ENCODE data around the gene GPR157. TPM values are rescaled to one million over a fixed set of nuclear protein-coding genes. Genes with fewer than 3 reads are reported as not detected.

GPR157 gene
- total and polyA plus RNA-seq, 2 of the 13 experiments (the other 11 are each of a cell fraction or from before 2014, with no cell fraction given) = 10.1 to 19.2 TPM

DNA sequence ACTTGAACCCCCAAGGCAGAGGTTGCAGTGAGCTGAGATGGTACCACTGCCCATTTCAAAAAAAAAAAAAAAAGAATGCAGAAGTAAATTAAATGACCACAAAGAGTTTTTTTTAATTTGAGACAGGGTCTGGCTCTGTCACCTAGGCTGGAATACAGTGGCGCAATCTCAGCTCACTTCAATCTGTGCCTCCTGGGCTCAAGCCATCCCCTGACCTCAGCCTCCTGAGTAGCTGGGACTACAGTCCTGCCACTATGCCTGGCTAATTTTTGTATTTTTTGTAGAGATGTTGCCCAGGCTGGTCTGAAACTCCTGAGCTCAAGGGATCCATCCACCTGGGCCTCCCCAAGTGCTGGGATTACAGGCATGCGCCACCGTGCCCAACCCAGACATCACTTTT, 20.2 kb upstream of the GPR157 start:
- POLR2A ChIA-PET = interaction anchor here (1.3 to 1.9 kb wide), 2 partner anchors 14 to 31 kb away, joined by 4 to 6 read pairs; no protein-coding TSS in a partner anchor
- no peaks in the 10 kb centered on the region for H3K27me3 ChIP-seq (ENCODE audit: control insufficient read depth in 1 of 2, insufficient read depth in 2 of 2, low read length in 2 of 2)
- H3K4me3 ChIP-seq (replicated peaks in 1 of 3; ENCODE audit: insufficient read depth in 1 of 3, low read depth in 2 of 3, low read length in 3 of 3) = no peak overlapping the region
- H3K9me3 ChIP-seq (ENCODE audit: low read length) = no peaks in the 10 kb centered on the region
- H3K27ac ChIP-seq (ENCODE audit: extremely low read length, insufficient read depth, low read length) = no peak overlapping the region
- CTCF ChIA-PET (ENCODE audit: low intra/inter-chr PET ratio, low total read pairs) = no interaction called here
- peaks cover 35% of the 10 kb centered on the region; the same call in 1 of the 2 replicates for H4K20me1 ChIP-seq (ENCODE audit: insufficient read depth, low read length)
- DNase-seq (ENCODE audit: low spot score) (no peak), FAIRE-seq (no peak), ATAC-seq (no peak)
- H3K4me1 ChIP-seq (ENCODE audit: insufficient read depth, low read length) = peaks cover 31% of the 10 kb centered on the region
- in situ Hi-C loops (cut with HindIII; ENCODE audit: extremely low pct_ligation_motif_present, low pct_unique_long_range_greater_than_20kb) (no loop called here), intact Hi-C loops (cut with micrococcal nuclease; ENCODE audit: unreplicated experiment) (no loop called here)
- no TSS peak for BruUV-seq (replicated peaks)
- WGBS (ENCODE audit: low lambda C conversion rate) = 100% methylated on average over 3 of the region's 3 CpGs
- peaks cover 21% of the 10 kb centered on the region for H3K79me2 ChIP-seq (ENCODE audit: insufficient read depth, low read length)
- no peak overlapping the region for H2AFZ ChIP-seq (ENCODE audit: low read length)
- no peak overlapping the region for H3K4me2 ChIP-seq (ENCODE audit: low read depth, low read length)
- H3K36me3 ChIP-seq (replicated peaks in 1 of 2; ENCODE audit: control insufficient read depth in 1 of 2, insufficient read depth in 2 of 2, low read length in 2 of 2) = peaks cover 32 to 51% of the 10 kb centered on the region in 2 experiments; a peak in 4 of 5 replicates
- no peak overlapping the region for H3K9ac ChIP-seq (ENCODE audit: insufficient read depth, low read depth, low read length)
- TF ChIP-seq GTF2F1 (IDR thresholded peaks at IDR 0.05; ENCODE audit: low read length) (no peak), SP2 (CRISPR knock-in tag; IDR thresholded peaks at IDR 0.05) (no peak), JUNB (CRISPR knock-in tag; IDR thresholded peaks at IDR 0.05; ENCODE audit: borderline replicate concordance) (no peak)
- TF ChIP-seq, protein P1, sequence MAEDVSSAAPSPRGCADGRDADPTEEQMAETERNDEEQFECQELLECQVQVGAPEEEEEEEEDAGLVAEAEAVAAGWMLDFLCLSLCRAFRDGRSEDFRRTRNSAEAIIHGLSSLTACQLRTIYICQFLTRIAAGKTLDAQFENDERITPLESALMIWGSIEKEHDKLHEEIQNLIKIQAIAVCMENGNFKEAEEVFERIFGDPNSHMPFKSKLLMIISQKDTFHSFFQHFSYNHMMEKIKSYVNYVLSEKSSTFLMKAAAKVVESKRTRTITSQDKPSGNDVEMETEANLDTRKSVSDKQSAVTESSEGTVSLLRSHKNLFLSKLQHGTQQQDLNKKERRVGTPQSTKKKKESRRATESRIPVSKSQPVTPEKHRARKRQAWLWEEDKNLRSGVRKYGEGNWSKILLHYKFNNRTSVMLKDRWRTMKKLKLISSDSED (CRISPR knock-in tag; IDR thresholded peaks at IDR 0.05) = no peak
- TF ChIP-seq, protein P2, sequence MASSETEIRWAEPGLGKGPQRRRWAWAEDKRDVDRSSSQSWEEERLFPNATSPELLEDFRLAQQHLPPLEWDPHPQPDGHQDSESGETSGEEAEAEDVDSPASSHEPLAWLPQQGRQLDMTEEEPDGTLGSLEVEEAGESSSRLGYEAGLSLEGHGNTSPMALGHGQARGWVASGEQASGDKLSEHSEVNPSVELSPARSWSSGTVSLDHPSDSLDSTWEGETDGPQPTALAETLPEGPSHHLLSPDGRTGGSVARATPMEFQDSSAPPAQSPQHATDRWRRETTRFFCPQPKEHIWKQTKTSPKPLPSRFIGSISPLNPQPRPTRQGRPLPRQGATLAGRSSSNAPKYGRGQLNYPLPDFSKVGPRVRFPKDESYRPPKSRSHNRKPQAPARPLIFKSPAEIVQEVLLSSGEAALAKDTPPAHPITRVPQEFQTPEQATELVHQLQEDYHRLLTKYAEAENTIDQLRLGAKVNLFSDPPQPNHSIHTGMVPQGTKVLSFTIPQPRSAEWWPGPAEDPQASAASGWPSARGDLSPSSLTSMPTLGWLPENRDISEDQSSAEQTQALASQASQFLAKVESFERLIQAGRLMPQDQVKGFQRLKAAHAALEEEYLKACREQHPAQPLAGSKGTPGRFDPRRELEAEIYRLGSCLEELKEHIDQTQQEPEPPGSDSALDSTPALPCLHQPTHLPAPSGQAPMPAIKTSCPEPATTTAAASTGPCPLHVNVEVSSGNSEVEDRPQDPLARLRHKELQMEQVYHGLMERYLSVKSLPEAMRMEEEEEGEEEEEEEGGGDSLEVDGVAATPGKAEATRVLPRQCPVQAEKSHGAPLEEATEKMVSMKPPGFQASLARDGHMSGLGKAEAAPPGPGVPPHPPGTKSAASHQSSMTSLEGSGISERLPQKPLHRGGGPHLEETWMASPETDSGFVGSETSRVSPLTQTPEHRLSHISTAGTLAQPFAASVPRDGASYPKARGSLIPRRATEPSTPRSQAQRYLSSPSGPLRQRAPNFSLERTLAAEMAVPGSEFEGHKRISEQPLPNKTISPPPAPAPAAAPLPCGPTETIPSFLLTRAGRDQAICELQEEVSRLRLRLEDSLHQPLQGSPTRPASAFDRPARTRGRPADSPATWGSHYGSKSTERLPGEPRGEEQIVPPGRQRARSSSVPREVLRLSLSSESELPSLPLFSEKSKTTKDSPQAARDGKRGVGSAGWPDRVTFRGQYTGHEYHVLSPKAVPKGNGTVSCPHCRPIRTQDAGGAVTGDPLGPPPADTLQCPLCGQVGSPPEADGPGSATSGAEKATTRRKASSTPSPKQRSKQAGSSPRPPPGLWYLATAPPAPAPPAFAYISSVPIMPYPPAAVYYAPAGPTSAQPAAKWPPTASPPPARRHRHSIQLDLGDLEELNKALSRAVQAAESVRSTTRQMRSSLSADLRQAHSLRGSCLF (CRISPR knock-in tag; IDR thresholded peaks at IDR 0.05; ENCODE audit: borderline replicate concordance) = no peak
- TF ChIP-seq, protein P3, sequence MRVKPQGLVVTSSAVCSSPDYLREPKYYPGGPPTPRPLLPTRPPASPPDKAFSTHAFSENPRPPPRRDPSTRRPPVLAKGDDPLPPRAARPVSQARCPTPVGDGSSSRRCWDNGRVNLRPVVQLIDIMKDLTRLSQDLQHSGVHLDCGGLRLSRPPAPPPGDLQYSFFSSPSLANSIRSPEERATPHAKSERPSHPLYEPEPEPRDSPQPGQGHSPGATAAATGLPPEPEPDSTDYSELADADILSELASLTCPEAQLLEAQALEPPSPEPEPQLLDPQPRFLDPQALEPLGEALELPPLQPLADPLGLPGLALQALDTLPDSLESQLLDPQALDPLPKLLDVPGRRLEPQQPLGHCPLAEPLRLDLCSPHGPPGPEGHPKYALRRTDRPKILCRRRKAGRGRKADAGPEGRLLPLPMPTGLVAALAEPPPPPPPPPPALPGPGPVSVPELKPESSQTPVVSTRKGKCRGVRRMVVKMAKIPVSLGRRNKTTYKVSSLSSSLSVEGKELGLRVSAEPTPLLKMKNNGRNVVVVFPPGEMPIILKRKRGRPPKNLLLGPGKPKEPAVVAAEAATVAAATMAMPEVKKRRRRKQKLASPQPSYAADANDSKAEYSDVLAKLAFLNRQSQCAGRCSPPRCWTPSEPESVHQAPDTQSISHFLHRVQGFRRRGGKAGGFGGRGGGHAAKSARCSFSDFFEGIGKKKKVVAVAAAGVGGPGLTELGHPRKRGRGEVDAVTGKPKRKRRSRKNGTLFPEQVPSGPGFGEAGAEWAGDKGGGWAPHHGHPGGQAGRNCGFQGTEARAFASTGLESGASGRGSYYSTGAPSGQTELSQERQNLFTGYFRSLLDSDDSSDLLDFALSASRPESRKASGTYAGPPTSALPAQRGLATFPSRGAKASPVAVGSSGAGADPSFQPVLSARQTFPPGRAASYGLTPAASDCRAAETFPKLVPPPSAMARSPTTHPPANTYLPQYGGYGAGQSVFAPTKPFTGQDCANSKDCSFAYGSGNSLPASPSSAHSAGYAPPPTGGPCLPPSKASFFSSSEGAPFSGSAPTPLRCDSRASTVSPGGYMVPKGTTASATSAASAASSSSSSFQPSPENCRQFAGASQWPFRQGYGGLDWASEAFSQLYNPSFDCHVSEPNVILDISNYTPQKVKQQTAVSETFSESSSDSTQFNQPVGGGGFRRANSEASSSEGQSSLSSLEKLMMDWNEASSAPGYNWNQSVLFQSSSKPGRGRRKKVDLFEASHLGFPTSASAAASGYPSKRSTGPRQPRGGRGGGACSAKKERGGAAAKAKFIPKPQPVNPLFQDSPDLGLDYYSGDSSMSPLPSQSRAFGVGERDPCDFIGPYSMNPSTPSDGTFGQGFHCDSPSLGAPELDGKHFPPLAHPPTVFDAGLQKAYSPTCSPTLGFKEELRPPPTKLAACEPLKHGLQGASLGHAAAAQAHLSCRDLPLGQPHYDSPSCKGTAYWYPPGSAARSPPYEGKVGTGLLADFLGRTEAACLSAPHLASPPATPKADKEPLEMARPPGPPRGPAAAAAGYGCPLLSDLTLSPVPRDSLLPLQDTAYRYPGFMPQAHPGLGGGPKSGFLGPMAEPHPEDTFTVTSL (CRISPR knock-in tag; IDR thresholded peaks at IDR 0.05; ENCODE audit: borderline replicate concordance) = no peak
- TF ChIP-seq, protein P4, sequence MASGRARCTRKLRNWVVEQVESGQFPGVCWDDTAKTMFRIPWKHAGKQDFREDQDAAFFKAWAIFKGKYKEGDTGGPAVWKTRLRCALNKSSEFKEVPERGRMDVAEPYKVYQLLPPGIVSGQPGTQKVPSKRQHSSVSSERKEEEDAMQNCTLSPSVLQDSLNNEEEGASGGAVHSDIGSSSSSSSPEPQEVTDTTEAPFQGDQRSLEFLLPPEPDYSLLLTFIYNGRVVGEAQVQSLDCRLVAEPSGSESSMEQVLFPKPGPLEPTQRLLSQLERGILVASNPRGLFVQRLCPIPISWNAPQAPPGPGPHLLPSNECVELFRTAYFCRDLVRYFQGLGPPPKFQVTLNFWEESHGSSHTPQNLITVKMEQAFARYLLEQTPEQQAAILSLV (CRISPR knock-in tag; IDR thresholded peaks at IDR 0.05; ENCODE audit: borderline replicate concordance) = no peak

All from HepG2 (cell line).